Ovary (tissue), 9 donors: ENCODE data around the gene LRRK2. TPM values are rescaled to one million over a fixed set of nuclear protein-coding genes. Genes with fewer than 3 reads are reported as not detected.

Experiments used
- DNase-seq, 5 donors: peaks; one replicate each; pipeline ENCODE4 v3.0.0-alpha.2; 2019 to 2020
- H3K27ac ChIP-seq, 2 donors: fragments of 200-600 bp; one replicate each; pipeline versions ENCODE4 v1.5.1 to v1.8.0; 2019 to 2022
- H3K27me3 ChIP-seq: fragments of 200-600 bp; one replicate; pipeline ENCODE4 v1.8.0; 2022
- H3K36me3 ChIP-seq: fragments of 200-600 bp; sonication (generic); one replicate; pipeline ENCODE4 v1.5.1; 2019
- H3K4me1 ChIP-seq: one replicate; pipeline ENCODE4 v1.8.1; 2013; ENCODE audit warnings: mild to moderate bottlenecking, moderate library complexity; ENCODE audit not compliant: insufficient read depth
- H3K4me3 ChIP-seq: fragments of 200-600 bp; sonication (generic); one replicate; pipeline ENCODE4 v1.5.1; 2017
- H3K9me3 ChIP-seq, 2 donors: fragments of 200-600 bp in 1 of 2; sonication (generic) in 1 of 2; one replicate each; pipeline versions ENCODE4 v1.5.1 to v1.8.1; 2013 to 2019; ENCODE audit warnings: mild to moderate bottlenecking in 1 of 2, moderate library complexity in 1 of 2
- CTCF ChIP-seq, 3 donors: fragments of 450-650 bp in 2 of 3; fragments of 200-600 bp in 1 of 3; IDR thresholded peaks; one replicate each; pipeline versions ENCODE4 v1.5.1 to v1.8.0; 2016 to 2022; ENCODE audit warnings: antibody characterized with exemption in 3 of 3, mild to moderate bottlenecking in 1 of 3
- EP300 ChIP-seq: sonication (generic); formaldehyde crosslinking; IDR thresholded peaks from one replicate; pipeline ENCODE4 v1.6.1; 2017; ENCODE audit warnings: antibody characterized with exemption
- POLR2A ChIP-seq: fragments of 450-650 bp; IDR thresholded peaks from one replicate; pipeline ENCODE4 v1.6.1; 2017; ENCODE audit warnings: antibody characterized with exemption, mild to moderate bottlenecking, moderate library complexity
- WGBS, 3 donors: extraction: QIAGEN DNeasy Blood & Tissue Kit in 1 of 3; methylation state at CpG; one replicate each; pipeline versions ENCODE4 v1.1.5 to v1.1.7; 2013 to 2017; 5-methylcytosine and 5-hydroxymethylcytosine counted together
- intact Hi-C, 4 donors: fragments of 100-400 bp; cut with DNase I; formaldehyde crosslinking; loops; one replicate each; pipeline versions ENCODE4 v1.11.0 to v1.15.1; 2022 to 2023
- polyA plus RNA-seq, 2 donors: library from polyadenylated mRNA; stranded (reverse); fragments of 200-250 nt in 1 of 2; fragments of 350-450 nt in 1 of 2; fragmentation: Illumina TruSeq in 1 of 2; extraction: RNeasy Lipid Tissue Mini Kit (QIAGEN cat#74804) in 1 of 2; gene quantifications; one replicate each; pipeline ENCODE4 v1.2.3, GENCODE V29; 2013 to 2014
- total RNA-seq, 7 donors: library from RNA; depleted of rRNA in 2 of 7; stranded (reverse); fragments of >200 nt in 2 of 7; fragmentation: NEBNext Ultra II Directional in 3 of 7; extraction: Animal tissue kit (Norgen Biotek cat#: 25700) in 3 of 7; gene quantifications; one replicate each; pipeline versions ENCODE4 v1.1.0 to v1.2.4, GENCODE V29; 2016 to 2023
- donor health status: DM: no; HTN: no; CAD: no; lungs with moderate emphysema.
- donor health status: DM: no; HTN: no; CAD: no.
- donor health status: Bipolar disorder and iron deficiency.
- donor health status: DM: yes; HTN: yes; CAD: no.
- donor health status: DM: no; HTN: no; CAD: no.
- donor health status: DM: yes; HTN: yes; CAD: no.

The LRRK2 gene
- total and polyA plus RNA-seq, 9 donors = 8.1 to 19.7 (median 12.6) TPM

GRCh38 chr12:40188558-40189320, 36.1 kb upstream of the LRRK2 start:
- 76 to 92% (median 85%) methylated on average over 6 of the region's 6 CpGs for WGBS, 3 donors
- intact Hi-C loops = no loop called here

GRCh38 chr12:40192704-40193255, 32.0 kb upstream of the LRRK2 start:
- H3K36me3 ChIP-seq = no peaks in the 10 kb centered on the region
- no peaks in the 10 kb centered on the region for H3K27me3 ChIP-seq
- H3K27ac ChIP-seq = no peak overlapping the region
- no peak for DNase-seq
- 76 to 85% (median 81%) methylated on average over 6 of the region's 6 CpGs for WGBS, 3 donors
- TF ChIP-seq EP300 (no peak), POLR2A (no peak), CTCF (IDR thresholded peaks at IDR 0.05) (no peak)
- intact Hi-C loops = no loop called here
- H3K4me1 ChIP-seq = no peaks in the 10 kb centered on the region
- no peaks in the 10 kb centered on the region for H3K9me3 ChIP-seq
- H3K4me3 ChIP-seq = no peak overlapping the region

More at GRCh38 chr12:40188558-40189320, 36.1 kb upstream of the LRRK2 start:
- H3K36me3 ChIP-seq = no peaks in the 10 kb centered on the region
- no peaks in the 10 kb centered on the region for H3K4me1 ChIP-seq
- H3K27ac ChIP-seq = no peak overlapping the region
- no peak for DNase-seq
- no peaks in the 10 kb centered on the region for H3K9me3 ChIP-seq
- H3K27me3 ChIP-seq = no peaks in the 10 kb centered on the region
- TF ChIP-seq POLR2A (no peak), EP300 (no peak), CTCF (IDR thresholded peaks at IDR 0.05) (no peak)
- no peak overlapping the region for H3K4me3 ChIP-seq

GRCh38 chr12:40194846-40195245, 30.0 kb upstream of the LRRK2 start:
- H3K9me3 ChIP-seq = no peaks in the 10 kb centered on the region
- no peaks in the 10 kb centered on the region for H3K36me3 ChIP-seq
- TF ChIP-seq POLR2A (no peak), EP300 (no peak), CTCF (IDR thresholded peaks at IDR 0.05) (no peak)
- H3K27me3 ChIP-seq = no peaks in the 10 kb centered on the region
- H3K4me1 ChIP-seq = no peaks in the 10 kb centered on the region
- no peak for DNase-seq
- 93 to 97% (median 95%) methylated on average over 3 of the region's 3 CpGs for WGBS, 3 donors
- no peak overlapping the region for H3K4me3 ChIP-seq
- H3K27ac ChIP-seq = no peak overlapping the region
- intact Hi-C loops = no loop called here

GRCh38 chr12:40197590-40197989, 27.2 kb upstream of the LRRK2 start:
- no peaks in the 10 kb centered on the region for H3K9me3 ChIP-seq
- TF ChIP-seq EP300 (no peak), CTCF (IDR thresholded peaks at IDR 0.05) (no peak), POLR2A (no peak)
- H3K27me3 ChIP-seq = no peaks in the 10 kb centered on the region
- DNase-seq = no peak
- no peak overlapping the region for H3K4me3 ChIP-seq
- WGBS, 3 donors = 88 to 97% (median 93%) methylated on average over 4 of the region's 4 CpGs
- intact Hi-C loops = no loop called here
- no peak overlapping the region for H3K27ac ChIP-seq
- no peaks in the 10 kb centered on the region for H3K36me3 ChIP-seq
- no peaks in the 10 kb centered on the region for H3K4me1 ChIP-seq
